HEK293 (cell line): Measurements from ENCODE around the gene DHRS7B.

Source experiments
- HOXC10 ChIP-seq: sonication (generic); formaldehyde crosslinking; IDR thresholded peaks from 2 replicates; pipeline ENCODE4 v1.8.1; 2023; ENCODE audit warnings: mild to moderate bottlenecking, missing genetic modification reagents
- PRDM1 ChIP-seq: fragments of 450-650 bp; formaldehyde crosslinking; IDR thresholded peaks from 2 replicates; pipeline ENCODE4; 2016; ENCODE audit warnings: missing biosample characterization, missing genetic modification characterization
- SALL2 ChIP-seq: fragments of 450-650 bp; formaldehyde crosslinking; IDR thresholded peaks from 2 replicates; pipeline ENCODE4 v1.5.0; 2017; ENCODE audit warnings: missing biosample characterization, mild to moderate bottlenecking, missing genetic modification characterization, borderline replicate concordance
- SCRT2 ChIP-seq: fragments of 450-650 bp; formaldehyde crosslinking; IDR thresholded peaks from 2 replicates; pipeline ENCODE4 v1.5.1; 2016; ENCODE audit warnings: missing biosample characterization, missing genetic modification characterization
- YY1 ChIP-seq: fragments of 450-650 bp; formaldehyde crosslinking; IDR thresholded peaks from 2 replicates; pipeline ENCODE4 v1.5.1; 2018; ENCODE audit warnings: missing biosample characterization, missing genetic modification characterization
- ZBTB20 ChIP-seq: fragments of 450-650 bp; formaldehyde crosslinking; IDR thresholded peaks from 2 replicates; pipeline ENCODE4 v1.5.1; 2016; ENCODE audit warnings: missing biosample characterization, missing genetic modification characterization
- ZNF16 ChIP-seq: fragments of 450-650 bp; formaldehyde crosslinking; IDR thresholded peaks from 2 replicates; pipeline ENCODE4 v1.5.1; 2016; ENCODE audit warnings: low read depth, missing biosample characterization, missing genetic modification characterization
- TF ChIP-seq, protein P1 (sequence below): fragments of 450-650 bp; formaldehyde crosslinking; IDR thresholded peaks from 2 replicates; pipeline ENCODE4 v1.5.1; 2016; ENCODE audit warnings: missing biosample characterization, missing genetic modification characterization
- TF ChIP-seq, protein P2 (sequence below): fragments of 450-650 bp; IDR thresholded peaks from 2 replicates; pipeline ENCODE4 v1.5.1; 2018; ENCODE audit warnings: missing biosample characterization, missing genetic modification characterization
- TF ChIP-seq, protein P3 (sequence below): fragments of 450-650 bp; formaldehyde crosslinking; IDR thresholded peaks from 2 replicates; pipeline ENCODE4 v1.5.1; 2016; ENCODE audit warnings: missing biosample characterization, missing genetic modification characterization, borderline replicate concordance

- TF ChIP-seq, protein P1, sequence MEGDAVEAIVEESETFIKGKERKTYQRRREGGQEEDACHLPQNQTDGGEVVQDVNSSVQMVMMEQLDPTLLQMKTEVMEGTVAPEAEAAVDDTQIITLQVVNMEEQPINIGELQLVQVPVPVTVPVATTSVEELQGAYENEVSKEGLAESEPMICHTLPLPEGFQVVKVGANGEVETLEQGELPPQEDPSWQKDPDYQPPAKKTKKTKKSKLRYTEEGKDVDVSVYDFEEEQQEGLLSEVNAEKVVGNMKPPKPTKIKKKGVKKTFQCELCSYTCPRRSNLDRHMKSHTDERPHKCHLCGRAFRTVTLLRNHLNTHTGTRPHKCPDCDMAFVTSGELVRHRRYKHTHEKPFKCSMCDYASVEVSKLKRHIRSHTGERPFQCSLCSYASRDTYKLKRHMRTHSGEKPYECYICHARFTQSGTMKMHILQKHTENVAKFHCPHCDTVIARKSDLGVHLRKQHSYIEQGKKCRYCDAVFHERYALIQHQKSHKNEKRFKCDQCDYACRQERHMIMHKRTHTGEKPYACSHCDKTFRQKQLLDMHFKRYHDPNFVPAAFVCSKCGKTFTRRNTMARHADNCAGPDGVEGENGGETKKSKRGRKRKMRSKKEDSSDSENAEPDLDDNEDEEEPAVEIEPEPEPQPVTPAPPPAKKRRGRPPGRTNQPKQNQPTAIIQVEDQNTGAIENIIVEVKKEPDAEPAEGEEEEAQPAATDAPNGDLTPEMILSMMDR = no peak
- no peak for TF ChIP-seq YY1 (tag by site-specific recombination)
- no peak for TF ChIP-seq HOXC10 (CRISPR knock-in tag)
- TF ChIP-seq, protein P2, sequence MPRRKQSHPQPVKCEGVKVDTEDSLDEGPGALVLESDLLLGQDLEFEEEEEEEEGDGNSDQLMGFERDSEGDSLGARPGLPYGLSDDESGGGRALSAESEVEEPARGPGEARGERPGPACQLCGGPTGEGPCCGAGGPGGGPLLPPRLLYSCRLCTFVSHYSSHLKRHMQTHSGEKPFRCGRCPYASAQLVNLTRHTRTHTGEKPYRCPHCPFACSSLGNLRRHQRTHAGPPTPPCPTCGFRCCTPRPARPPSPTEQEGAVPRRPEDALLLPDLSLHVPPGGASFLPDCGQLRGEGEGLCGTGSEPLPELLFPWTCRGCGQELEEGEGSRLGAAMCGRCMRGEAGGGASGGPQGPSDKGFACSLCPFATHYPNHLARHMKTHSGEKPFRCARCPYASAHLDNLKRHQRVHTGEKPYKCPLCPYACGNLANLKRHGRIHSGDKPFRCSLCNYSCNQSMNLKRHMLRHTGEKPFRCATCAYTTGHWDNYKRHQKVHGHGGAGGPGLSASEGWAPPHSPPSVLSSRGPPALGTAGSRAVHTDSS (tag by site-specific recombination) = no peak
- no peak for TF ChIP-seq ZBTB20 (tag by site-specific recombination)
- no peak for TF ChIP-seq SCRT2 (tag by site-specific recombination)
- no peak for TF ChIP-seq ZNF16 (tag by site-specific recombination)
- no peak for TF ChIP-seq SALL2 (tag by site-specific recombination)
- TF ChIP-seq PRDM1 (tag by site-specific recombination) = no peak
- TF ChIP-seq, protein P3, sequence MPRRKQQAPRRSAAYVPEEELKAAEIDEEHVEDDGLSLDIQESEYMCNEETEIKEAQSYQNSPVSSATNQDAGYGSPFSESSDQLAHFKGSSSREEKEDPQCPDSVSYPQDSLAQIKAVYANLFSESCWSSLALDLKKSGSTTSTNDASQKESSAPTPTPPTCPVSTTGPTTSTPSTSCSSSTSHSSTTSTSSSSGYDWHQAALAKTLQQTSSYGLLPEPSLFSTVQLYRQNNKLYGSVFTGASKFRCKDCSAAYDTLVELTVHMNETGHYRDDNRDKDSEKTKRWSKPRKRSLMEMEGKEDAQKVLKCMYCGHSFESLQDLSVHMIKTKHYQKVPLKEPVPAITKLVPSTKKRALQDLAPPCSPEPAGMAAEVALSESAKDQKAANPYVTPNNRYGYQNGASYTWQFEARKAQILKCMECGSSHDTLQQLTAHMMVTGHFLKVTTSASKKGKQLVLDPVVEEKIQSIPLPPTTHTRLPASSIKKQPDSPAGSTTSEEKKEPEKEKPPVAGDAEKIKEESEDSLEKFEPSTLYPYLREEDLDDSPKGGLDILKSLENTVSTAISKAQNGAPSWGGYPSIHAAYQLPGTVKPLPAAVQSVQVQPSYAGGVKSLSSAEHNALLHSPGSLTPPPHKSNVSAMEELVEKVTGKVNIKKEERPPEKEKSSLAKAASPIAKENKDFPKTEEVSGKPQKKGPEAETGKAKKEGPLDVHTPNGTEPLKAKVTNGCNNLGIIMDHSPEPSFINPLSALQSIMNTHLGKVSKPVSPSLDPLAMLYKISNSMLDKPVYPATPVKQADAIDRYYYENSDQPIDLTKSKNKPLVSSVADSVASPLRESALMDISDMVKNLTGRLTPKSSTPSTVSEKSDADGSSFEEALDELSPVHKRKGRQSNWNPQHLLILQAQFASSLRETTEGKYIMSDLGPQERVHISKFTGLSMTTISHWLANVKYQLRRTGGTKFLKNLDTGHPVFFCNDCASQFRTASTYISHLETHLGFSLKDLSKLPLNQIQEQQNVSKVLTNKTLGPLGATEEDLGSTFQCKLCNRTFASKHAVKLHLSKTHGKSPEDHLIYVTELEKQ (tag by site-specific recombination) = no peak
Measured at GRCh38 chr17:21149621-21150020, 22.9 kb downstream of the DHRS7B start.
